Medulla oblongata (tissue), 1 donor: ENCODE measurements around the gene HIBCH.
"Not testable (repeated sequence)": the region's sequence is repeated elsewhere in the genome, so short reads cannot be mapped to it uniquely, and the experiment has no call there.

ENCODE experiments used
- DNase-seq: peaks from one replicate; pipeline ENCODE4 v3.0.0-alpha.2; 2015; ENCODE audit errors: extremely low spot score

The HIBCH gene, protein sequence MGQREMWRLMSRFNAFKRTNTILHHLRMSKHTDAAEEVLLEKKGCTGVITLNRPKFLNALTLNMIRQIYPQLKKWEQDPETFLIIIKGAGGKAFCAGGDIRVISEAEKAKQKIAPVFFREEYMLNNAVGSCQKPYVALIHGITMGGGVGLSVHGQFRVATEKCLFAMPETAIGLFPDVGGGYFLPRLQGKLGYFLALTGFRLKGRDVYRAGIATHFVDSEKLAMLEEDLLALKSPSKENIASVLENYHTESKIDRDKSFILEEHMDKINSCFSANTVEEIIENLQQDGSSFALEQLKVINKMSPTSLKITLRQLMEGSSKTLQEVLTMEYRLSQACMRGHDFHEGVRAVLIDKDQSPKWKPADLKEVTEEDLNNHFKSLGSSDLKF

DNA sequence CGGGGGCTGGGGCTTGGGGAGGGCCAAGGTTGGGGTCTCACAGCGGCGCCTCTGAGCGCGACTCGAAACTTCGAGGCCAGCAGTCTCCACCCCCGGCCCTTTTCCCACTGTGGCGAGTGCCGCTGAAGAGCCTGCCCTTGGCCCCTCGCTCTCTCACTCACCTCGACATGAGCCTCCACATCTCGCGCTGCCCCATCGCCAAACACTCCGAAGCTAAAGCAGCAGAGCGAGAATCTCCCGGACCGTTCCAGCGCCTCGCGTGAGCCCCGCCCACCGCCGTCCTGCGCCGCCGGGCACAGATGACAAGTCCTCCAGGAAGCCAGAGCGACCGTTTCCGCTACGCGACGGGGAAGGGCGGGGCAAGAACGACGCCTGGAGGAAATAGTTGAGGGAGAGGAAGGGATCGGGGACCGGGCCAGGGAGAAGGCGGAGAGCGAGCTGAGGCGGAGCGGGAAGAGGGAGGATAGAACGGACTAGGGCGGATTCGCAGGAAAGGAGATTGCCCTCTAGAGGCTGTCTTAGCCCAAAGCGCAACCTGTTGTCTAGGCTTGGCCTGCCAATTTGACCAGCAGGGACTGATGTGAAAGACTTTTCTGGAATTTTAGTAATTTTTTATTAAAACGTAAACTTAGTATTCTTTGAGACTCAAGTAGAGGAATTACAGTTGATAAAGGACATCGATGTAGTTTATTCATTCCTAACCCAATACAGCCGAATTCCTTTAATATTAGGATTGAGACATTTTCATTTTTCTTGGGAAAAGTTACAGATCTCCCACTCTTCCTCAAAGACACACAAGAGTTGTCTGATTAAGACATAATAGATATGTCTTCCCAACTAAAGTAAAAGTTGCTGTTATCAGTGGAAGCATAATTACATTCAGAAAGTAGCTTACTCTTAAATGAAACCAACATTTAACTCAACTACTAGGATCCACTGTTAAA is at the start of gene HIBCH:
TSS of gene HIBCH (minus strand) at position 272 of the 944 bp plus-strand sequence. CDS start at position 196, 76 bp downstream.
- DNase-seq: peak; percentile 99

DNA sequence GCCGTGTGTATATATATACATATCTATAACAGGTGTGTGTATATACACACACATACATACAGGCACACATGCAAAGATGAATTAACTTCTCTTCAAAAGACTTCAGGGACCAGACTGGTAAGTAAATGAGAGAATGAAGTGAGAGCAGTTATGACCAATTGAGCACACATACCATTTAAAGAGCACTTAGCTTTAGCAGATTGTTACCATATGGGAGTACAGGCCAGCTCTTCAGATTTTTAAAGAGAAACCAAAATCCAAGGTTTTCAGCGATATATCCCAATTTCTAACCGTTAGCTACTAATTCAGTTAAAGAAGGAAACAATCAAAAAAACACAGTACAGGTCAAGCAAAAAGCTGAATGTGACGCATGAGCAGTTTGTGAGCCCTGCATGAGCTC is 47.5 kb upstream of the HIBCH start:
- DNase-seq: no peak

GRCh38 chr2:190366248-190366753 is 46.7 kb upstream of the HIBCH start:
- DNase-seq: no peak

DNA sequence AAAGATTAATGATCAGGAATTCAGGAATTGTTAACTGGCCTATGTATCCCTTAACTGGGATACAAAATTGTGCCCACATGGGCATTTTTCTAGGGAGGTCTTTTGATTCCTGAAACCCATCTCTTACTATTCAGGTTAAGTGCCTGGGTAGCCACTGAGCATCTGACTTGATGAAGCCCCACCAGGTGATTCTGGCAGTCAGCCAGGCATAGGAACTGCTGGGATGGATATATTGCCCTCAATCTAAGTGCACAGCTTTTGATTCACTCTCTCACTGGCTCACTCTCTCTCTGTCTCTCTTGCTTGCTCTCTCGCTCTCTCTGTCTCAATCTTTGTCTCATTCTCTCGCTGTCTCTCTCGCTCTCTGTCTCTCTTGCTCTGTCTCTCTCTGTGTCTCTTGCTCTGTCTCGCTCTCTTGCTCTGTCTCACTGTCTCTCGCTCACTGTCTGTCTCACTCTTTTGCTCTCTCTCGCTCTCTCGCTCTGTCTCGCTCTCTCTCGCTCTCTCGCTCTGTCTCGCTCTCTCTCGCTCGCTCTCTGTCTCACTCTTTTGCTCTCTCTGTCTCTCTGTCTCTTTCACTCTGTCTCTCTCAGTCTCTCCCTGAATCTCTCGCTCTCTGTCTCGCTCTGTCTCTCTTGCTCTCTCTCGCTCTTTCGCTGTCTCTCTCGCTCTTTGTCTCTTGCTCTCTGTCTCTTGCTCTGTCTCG is 46.0 kb upstream of the HIBCH start:
- no peak for DNase-seq

GRCh38 chr2:190362894-190363293 is 43.3 kb upstream of the HIBCH start:
- DNase-seq: no peak

GRCh38 chr2:190361572-190361971 is 41.9 kb upstream of the HIBCH start:
- no peak for DNase-seq

GRCh38 chr2:190360965-190361364 is 41.3 kb upstream of the HIBCH start:
- no peak for DNase-seq

DNA sequence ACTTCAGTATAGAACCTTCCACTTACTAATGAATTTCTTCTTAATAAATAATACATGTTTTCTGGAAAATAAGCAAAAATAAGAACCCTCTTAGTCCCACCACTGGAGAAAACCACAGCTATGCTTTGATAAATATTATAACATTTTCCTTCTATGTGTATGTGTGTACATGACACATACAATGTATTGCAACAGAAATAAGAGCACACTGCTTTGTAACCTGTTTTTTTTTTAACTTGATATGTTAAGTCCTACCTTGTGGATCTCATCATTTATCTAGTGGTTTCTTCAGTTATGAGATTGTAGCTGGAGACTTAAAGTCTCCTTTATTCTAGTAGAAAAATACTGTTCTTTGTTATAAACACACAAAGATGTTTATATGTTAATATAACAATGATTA is 40.9 kb upstream of the HIBCH start:
- DNase-seq: no peak

- DNase-seq: not testable (repeated sequence)
Measured at GRCh38 chr2:190358655-190359448, 39.2 kb upstream of the HIBCH start.

- DNase-seq: no peak
Measured at GRCh38 chr2:190357600-190357999, 38.0 kb upstream of the HIBCH start.

DNA sequence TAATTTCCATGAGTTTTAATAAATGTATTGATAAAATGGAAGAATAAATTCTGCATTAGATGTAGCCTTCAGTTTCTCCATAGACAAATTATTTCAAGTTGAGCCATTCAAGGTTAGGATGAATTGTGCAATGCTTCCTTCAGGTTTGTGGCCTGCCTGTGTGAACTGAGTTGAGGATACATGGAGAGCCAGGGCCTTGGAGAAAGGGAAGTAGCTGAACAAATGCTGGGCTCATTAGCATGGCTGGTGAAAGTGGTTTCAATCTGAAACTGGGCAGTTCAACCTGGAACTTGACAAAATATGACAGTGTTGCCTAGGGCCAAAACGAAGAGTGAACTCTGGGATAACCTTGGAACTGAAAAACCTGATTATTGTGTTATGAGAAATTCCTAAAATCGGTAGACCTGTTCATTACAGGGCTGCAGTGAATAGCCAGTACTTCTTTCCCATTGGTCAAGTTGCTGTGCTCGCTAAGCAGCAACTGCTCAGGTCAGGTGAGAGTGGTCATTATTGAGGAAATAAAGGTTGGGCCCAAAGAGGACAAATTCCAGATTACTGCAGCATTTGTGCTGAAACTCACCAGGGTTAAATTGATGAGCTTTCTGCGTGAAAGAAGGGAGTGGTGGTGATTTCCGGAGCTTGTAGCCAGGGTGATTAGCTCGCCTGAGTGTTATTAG is 36.5 kb upstream of the HIBCH start:
- DNase-seq: no peak

- no peak for DNase-seq
Measured at GRCh38 chr2:190354003-190354690, 34.5 kb upstream of the HIBCH start.

DNA sequence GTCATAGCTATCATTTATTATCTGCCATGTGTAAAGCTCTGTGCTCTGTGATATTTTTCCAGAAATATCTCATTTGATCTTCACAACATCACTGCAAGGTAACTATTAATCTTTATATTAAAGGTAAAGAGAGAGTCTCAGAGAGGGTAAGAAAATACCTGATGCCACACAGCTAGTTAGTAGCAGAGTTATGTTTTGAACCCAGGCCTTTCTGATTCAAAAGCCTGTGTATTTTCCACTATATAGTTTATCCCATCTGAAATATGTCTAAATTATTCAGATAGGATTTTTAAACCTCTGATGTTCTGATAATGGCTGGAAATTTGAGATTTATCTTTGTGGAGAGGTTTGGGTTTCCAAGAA is 33.9 kb upstream of the HIBCH start:
- no peak for DNase-seq

- DNase-seq: peak; percentile 71
Measured at GRCh38 chr2:190352668-190353536, 33.3 kb upstream of the HIBCH start.

GRCh38 chr2:190351955-190352354 is 32.3 kb upstream of the HIBCH start:
- no peak for DNase-seq

DNA sequence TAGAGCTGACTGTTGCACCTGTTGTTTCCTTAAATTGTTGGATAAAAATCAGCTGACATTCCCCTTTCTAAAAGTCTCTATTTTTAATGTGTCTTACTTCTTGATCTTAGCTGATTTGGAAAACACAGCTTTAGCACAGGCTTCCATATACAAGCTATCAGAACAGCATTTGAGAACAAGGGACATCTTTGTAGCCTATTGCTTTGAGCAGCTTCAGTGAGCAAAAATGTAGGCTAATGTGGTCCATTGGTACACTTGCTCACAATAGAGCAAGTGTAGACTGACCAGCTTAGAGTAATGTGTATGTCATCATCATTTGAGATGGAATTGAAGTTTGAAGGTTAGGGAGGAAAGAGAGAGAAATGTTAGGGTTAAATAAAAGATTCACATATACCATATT is 30.7 kb upstream of the HIBCH start:
- DNase-seq: peak; percentile 59

- DNase-seq: peak; percentile 85
Measured at GRCh38 chr2:190344276-190344827, 24.7 kb upstream of the HIBCH start.

GRCh38 chr2:190343536-190344275 is 24.1 kb upstream of the HIBCH start, which contains the start of gene INPP1:
Gene INPP1, plus strand, starts transcription at chr2:190343589. Its CDS starts 16,514 bp downstream, at chr2:190360103.
- DNase-seq: no peak
